K562 (cell line): ENCODE measurements around the gene CFDP1. TPM values are rescaled to one million over a fixed set of nuclear protein-coding genes. Genes with fewer than 3 reads are reported as not detected.

ENCODE experiments used
- ATAC-seq: fragments of 200-7000 bp; cut with Tn5 transposase; 3 replicates; pipeline ENCODE4 v1.9.1; 2020; ENCODE audit warnings: moderate library complexity
- BruUV-seq: library from RNA; stranded (reverse); fragments of 400-500 nt; replicated peaks from 2 replicates; lab custom pipeline; 2021; lab: Mats Ljungman, UMichigan
- CTCF ChIA-PET: fragments of 300-600 bp; formaldehyde crosslinking; extraction: SDS; loops from one replicate; lab custom pipeline; 2021; ENCODE audit warnings: low intra/inter-chr PET ratio; lab: Yijun Ruan, JAX
- POLR2A ChIA-PET: fragments of 300-600, 350-650 bp; sonication (Branson Sonifier 250); formaldehyde crosslinking; extraction: SDS; loops from one replicate; lab custom pipeline; 2021; ENCODE audit warnings: antibody characterized with exemption, inconsistent platforms; lab: Yijun Ruan, JAX
- DNase-seq, 4 experiments: peaks; one replicate each; pipeline versions ENCODE4 v3.0.0 to v3.0.0-alpha.2; 2011 to 2018; ENCODE audit warnings: low spot score in 3 of 4, mixed read lengths in 3 of 4; ENCODE audit errors: extremely low read depth in 1 of 4
- FAIRE-seq: peaks from 2 replicates; lab custom pipeline; 2011; peaks lifted over from hg19 to GRCh38; lab: Jason Lieb, UNC
- H2AFZ ChIP-seq: 2 replicates; pipeline ENCODE4 v1.6.0; 2011; ENCODE audit warnings: low read depth, low read length, control low read depth, inconsistent platforms
- H3K27ac ChIP-seq: fragments of 200-600 bp; 3 replicates; pipeline ENCODE4 v1.8.0; 2011; ENCODE audit warnings: low read depth, mild to moderate bottlenecking, control low read depth, inconsistent platforms, low read length, moderate library complexity, mixed read lengths; ENCODE audit errors: extremely low read depth
- H3K27me3 ChIP-seq, 2 experiments: fragments of 300-600 bp in 1 of 2; 2 replicates in 1 of 2; 3 replicates in 1 of 2; pipeline versions ENCODE4 v1.6.0 to v1.8.0; 2011; ENCODE audit warnings: inconsistent platforms in 2 of 2, low read length in 2 of 2, mild to moderate bottlenecking in 1 of 2, mixed read lengths in 1 of 2, moderate library complexity in 1 of 2; ENCODE audit not compliant: control insufficient read depth in 2 of 2, insufficient read depth in 2 of 2
- H3K36me3 ChIP-seq: fragments of 300-600 bp; 3 replicates; pipeline ENCODE4 v1.8.0; 2011; ENCODE audit warnings: mild to moderate bottlenecking, low read length, inconsistent platforms; ENCODE audit not compliant: control insufficient read depth, insufficient read depth
- H3K4me1 ChIP-seq, 2 experiments: fragments of 200-600 bp in 1 of 2; replicated peaks in 1 of 2; 2 replicates in 1 of 2; 3 replicates in 1 of 2; pipeline versions ENCODE4 v1.5.1 to v1.8.0; 2011; ENCODE audit warnings: inconsistent platforms in 2 of 2, low read length in 2 of 2, mild to moderate bottlenecking in 1 of 2, mixed read lengths in 1 of 2, moderate library complexity in 1 of 2; ENCODE audit not compliant: control insufficient read depth in 2 of 2, insufficient read depth in 2 of 2
- H3K4me2 ChIP-seq: 2 replicates; pipeline ENCODE4 v1.6.1; 2011; ENCODE audit warnings: low read length, control low read depth, inconsistent platforms, mixed read lengths; ENCODE audit not compliant: insufficient read depth
- H3K4me3 ChIP-seq: fragments of 200-600 bp; sonication (generic), shearing (Covaris generic); 2 replicates; pipeline ENCODE4 v1.5.1; 2016; ENCODE audit warnings: control low read depth, inconsistent platforms
- H3K79me2 ChIP-seq: fragments of 200-600 bp; 3 replicates; pipeline ENCODE4 v1.8.0; 2011; ENCODE audit warnings: low read length, inconsistent platforms; ENCODE audit not compliant: control insufficient read depth, insufficient read depth
- H3K9ac ChIP-seq, 2 experiments: 2 replicates each; pipeline versions ENCODE4 v1.6.0 to v1.6.1; 2011; ENCODE audit warnings: low read depth in 2 of 2, low read length in 2 of 2, control low read depth in 1 of 2, inconsistent platforms in 1 of 2, mild to moderate bottlenecking in 1 of 2, mixed read lengths in 1 of 2; ENCODE audit not compliant: insufficient read depth in 1 of 2
- H3K9me1 ChIP-seq: one replicate; pipeline ENCODE4 v1.6.0; 2011; ENCODE audit warnings: inconsistent platforms, mild to moderate bottlenecking, low read length, moderate library complexity; ENCODE audit not compliant: control insufficient read depth, insufficient read depth
- H3K9me3 ChIP-seq: replicated peaks from 2 replicates; pipeline ENCODE4 v1.5.1; 2011; ENCODE audit warnings: low read depth, low read length, inconsistent platforms; ENCODE audit not compliant: control insufficient read depth, insufficient read depth
- H4K20me1 ChIP-seq: replicated peaks from 2 replicates; pipeline ENCODE4 v1.6.1; 2011; ENCODE audit warnings: low read length, inconsistent platforms, mixed read lengths; ENCODE audit not compliant: control insufficient read depth, insufficient read depth
- KAT2B ChIP-seq: IDR thresholded peaks from one replicate; pipeline ENCODE4 v1.6.1; 2012; ENCODE audit warnings: low read depth, mild to moderate bottlenecking, control low read depth, inconsistent platforms, low read length, moderate library complexity
- LARP7 ChIP-seq: fragments of 450-650 bp; IDR thresholded peaks from 2 replicates; pipeline ENCODE4 v1.6.1; 2016
- MIER1 ChIP-seq: fragments of 450-650 bp; IDR thresholded peaks from 2 replicates; pipeline ENCODE4 v1.6.1; 2016; ENCODE audit warnings: antibody characterized with exemption, mild to moderate bottlenecking, low read depth
- NELFE ChIP-seq: IDR thresholded peaks from 2 replicates; pipeline ENCODE4 v1.6.1; 2011; ENCODE audit warnings: mild to moderate bottlenecking; ENCODE audit not compliant: insufficient read depth, insufficient read length
- NEUROD1 ChIP-seq: fragments of 150-350 bp; IDR thresholded peaks from 2 replicates; pipeline ENCODE4 v1.6.1; 2014; ENCODE audit warnings: borderline replicate concordance, low read length, low read depth; ENCODE audit not compliant: partially characterized antibody
- POLR2A ChIP-seq: fragments of 450-650 bp; conservative IDR thresholded peaks from 2 replicates; pipeline ENCODE4 v1.6.1; 2016
- SMARCB1 ChIP-seq: IDR thresholded peaks from 2 replicates; pipeline ENCODE4 v1.6.1; 2011; ENCODE audit warnings: improper control_type of control experiment, low read depth; ENCODE audit not compliant: insufficient read length
- ZNF274 ChIP-seq: IDR thresholded peaks from 2 replicates; pipeline ENCODE4 v1.6.1; 2011; ENCODE audit warnings: low read depth, mild to moderate bottlenecking, low read length, moderate library complexity, borderline replicate concordance
- ZNF561 ChIP-seq: fragments of 450-650 bp; formaldehyde crosslinking; conservative IDR thresholded peaks from 2 replicates; pipeline ENCODE4 v1.4.0; 2020; ENCODE audit warnings: mild to moderate bottlenecking, moderate library complexity
- ZNF717 ChIP-seq: fragments of 250-450 bp; sonication (Bioruptor Pico); IDR thresholded peaks from 2 replicates; pipeline ENCODE4 v1.5.0; 2021
- WGBS: fragments of 100-300 bp; shearing (Covaris generic); methylation state at CpG from one replicate; pipeline ENCODE4 v1.1.6; 2016; ENCODE audit warnings: low coverage, mixed read lengths; ENCODE audit not compliant: insufficient coverage; ENCODE audit errors: missing lambda C conversion rate; 5-methylcytosine and 5-hydroxymethylcytosine counted together
- in situ Hi-C: fragments of 300-500 bp; cut with MboI; formaldehyde crosslinking; loops from 4 replicates; pipeline ENCODE4 v1.15.0; 2018; ENCODE audit warnings: inconsistent platforms, mixed read lengths
- intact Hi-C: fragments of 100-400 bp; cut with micrococcal nuclease; formaldehyde crosslinking; loops from 2 replicates; pipeline ENCODE4 v1.14.2; 2022
- polyA plus RNA-seq, 8 experiments: library from polyadenylated mRNA; depleted of rRNA in 4 of 8; stranded (reverse) in 5 of 8; unstranded in 3 of 8; fragments of >200 nt; fragmentation: Nextera tagmentation in 2 of 8; fragmentation: Illumina TruSeq in 1 of 8; extraction: Ambion mirVana in 2 of 8; extraction: Trizol in 1 of 8; gene quantifications; 2 replicates each; pipeline versions ENCODE4 v1.2.1 to v1.2.3, GENCODE V29; 2011 to 2014; ENCODE audit warnings: inconsistent platforms in 1 of 8, missing spikeins in 1 of 8
- total RNA-seq, 7 experiments: library from RNA; depleted of rRNA in 6 of 7; stranded (reverse); fragments of >200 nt in 6 of 7; fragmentation: Illumina TruSeq in 2 of 7; extraction: Trizol in 2 of 7; gene quantifications; 2 replicates each; pipeline versions ENCODE4 v1.2.1 to v1.2.3, GENCODE V29; 2011 to 2021; ENCODE audit warnings: low replicate concordance in 1 of 7
- TF ChIP-seq, protein P1 (sequence below): sonication (generic); formaldehyde crosslinking; IDR thresholded peaks from 2 replicates; pipeline ENCODE4 v1.8.0; 2022; ENCODE audit warnings: mild to moderate bottlenecking, low read depth, missing genetic modification reagents
- TF ChIP-seq, protein P2 (sequence below): fragments of 250-450 bp; sonication (Bioruptor Pico); IDR thresholded peaks from 2 replicates; pipeline ENCODE4 v1.6.1; 2021; ENCODE audit warnings: mild to moderate bottlenecking
- TF ChIP-seq, protein P3 (sequence below): sonication (generic); formaldehyde crosslinking; IDR thresholded peaks from 2 replicates; pipeline ENCODE4 v1.8.0; 2023; ENCODE audit warnings: missing genetic modification reagents, mild to moderate bottlenecking, borderline replicate concordance

Gene CFDP1
- total and polyA plus RNA-seq, 9 of the 15 experiments (the other 6 are each of a cell fraction or from before 2014, with no cell fraction given): 31.5 to 78.4 (median 61.7) TPM

DNA sequence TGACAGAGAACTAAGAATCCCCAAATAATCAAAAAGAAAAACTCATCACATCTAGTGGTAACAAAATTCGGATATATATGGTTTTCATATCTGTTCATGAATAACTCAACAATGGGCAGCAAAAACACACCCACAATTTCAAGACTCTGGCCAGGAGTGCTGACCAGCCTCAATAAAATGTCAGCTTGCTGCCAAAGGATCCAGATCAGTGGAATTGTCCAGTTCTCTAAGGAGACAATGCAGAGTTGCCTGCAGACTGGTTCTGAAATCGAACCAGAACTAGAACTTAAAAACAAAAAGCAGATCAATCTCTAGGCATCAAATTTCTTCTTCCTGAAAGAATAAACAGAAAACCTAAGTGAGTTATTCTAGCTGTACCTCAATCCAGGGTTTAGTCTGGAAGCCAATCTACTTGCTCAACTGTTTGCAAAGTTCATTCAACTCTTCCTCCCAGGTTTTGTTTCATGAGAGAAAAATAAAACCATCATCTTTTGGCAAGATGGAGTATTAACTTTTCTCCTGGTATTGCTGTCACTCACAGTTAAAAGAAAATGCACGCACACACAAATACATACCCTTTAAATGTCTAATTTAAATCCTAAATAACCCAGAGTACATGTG is 61.0 kb downstream of the CFDP1 start:
- 58% methylated on average over 3 of the region's 3 CpGs for WGBS
- no peaks in the 10 kb centered on the region for H3K4me1 ChIP-seq
- no peaks in the 10 kb centered on the region for H3K27me3 ChIP-seq
- no peak overlapping the region for H3K9ac ChIP-seq
- no peaks in the 10 kb centered on the region for H4K20me1 ChIP-seq
- CTCF ChIA-PET: no interaction called here
- H2AFZ ChIP-seq: no peak overlapping the region
- DNase-seq (no peak), FAIRE-seq (peak; percentile 42), ATAC-seq (no peak)
- H3K79me2 ChIP-seq: no peaks in the 10 kb centered on the region
- intact Hi-C loops (no loop called here), in situ Hi-C loops (no loop called here)
- H3K4me3 ChIP-seq: no peak overlapping the region
- H3K9me3 ChIP-seq: no peaks in the 10 kb centered on the region
- no peak overlapping the region for H3K27ac ChIP-seq
- H3K4me2 ChIP-seq: no peak overlapping the region
- no TSS peak for BruUV-seq
- H3K9me1 ChIP-seq: no peaks in the 10 kb centered on the region
- POLR2A ChIA-PET: interaction anchor here (0.7 to 1.0 kb wide), 3 partner anchors 10 to 119 kb away, joined by 3 to 4 read pairs (median 3); no protein-coding TSS in a partner anchor
- H3K36me3 ChIP-seq: peaks cover 8% of the 10 kb centered on the region; the same call in 2 of the 3 replicates
- TF ChIP-seq ZNF717 (CRISPR knock-in tag) (no peak), NEUROD1 (no peak), NELFE (no peak), KAT2B (no peak), ZNF561 (CRISPR knock-in tag) (no peak), SMARCB1 (no peak), POLR2A (no peak), LARP7 (no peak), MIER1 (no peak), ZNF274 (no peak)
- TF ChIP-seq, protein P1, sequence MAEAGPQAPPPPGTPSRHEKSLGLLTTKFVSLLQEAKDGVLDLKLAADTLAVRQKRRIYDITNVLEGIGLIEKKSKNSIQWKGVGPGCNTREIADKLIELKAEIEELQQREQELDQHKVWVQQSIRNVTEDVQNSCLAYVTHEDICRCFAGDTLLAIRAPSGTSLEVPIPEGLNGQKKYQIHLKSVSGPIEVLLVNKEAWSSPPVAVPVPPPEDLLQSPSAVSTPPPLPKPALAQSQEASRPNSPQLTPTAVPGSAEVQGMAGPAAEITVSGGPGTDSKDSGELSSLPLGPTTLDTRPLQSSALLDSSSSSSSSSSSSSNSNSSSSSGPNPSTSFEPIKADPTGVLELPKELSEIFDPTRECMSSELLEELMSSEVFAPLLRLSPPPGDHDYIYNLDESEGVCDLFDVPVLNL (CRISPR knock-in tag): no peak
- TF ChIP-seq, protein P2, sequence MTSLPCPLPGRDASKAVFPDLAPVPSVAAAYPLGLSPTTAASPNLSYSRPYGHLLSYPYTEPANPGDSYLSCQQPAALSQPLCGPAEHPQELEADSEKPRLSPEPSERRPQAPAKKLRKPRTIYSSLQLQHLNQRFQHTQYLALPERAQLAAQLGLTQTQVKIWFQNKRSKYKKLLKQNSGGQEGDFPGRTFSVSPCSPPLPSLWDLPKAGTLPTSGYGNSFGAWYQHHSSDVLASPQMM (CRISPR knock-in tag): no peak
- TF ChIP-seq, protein P3, sequence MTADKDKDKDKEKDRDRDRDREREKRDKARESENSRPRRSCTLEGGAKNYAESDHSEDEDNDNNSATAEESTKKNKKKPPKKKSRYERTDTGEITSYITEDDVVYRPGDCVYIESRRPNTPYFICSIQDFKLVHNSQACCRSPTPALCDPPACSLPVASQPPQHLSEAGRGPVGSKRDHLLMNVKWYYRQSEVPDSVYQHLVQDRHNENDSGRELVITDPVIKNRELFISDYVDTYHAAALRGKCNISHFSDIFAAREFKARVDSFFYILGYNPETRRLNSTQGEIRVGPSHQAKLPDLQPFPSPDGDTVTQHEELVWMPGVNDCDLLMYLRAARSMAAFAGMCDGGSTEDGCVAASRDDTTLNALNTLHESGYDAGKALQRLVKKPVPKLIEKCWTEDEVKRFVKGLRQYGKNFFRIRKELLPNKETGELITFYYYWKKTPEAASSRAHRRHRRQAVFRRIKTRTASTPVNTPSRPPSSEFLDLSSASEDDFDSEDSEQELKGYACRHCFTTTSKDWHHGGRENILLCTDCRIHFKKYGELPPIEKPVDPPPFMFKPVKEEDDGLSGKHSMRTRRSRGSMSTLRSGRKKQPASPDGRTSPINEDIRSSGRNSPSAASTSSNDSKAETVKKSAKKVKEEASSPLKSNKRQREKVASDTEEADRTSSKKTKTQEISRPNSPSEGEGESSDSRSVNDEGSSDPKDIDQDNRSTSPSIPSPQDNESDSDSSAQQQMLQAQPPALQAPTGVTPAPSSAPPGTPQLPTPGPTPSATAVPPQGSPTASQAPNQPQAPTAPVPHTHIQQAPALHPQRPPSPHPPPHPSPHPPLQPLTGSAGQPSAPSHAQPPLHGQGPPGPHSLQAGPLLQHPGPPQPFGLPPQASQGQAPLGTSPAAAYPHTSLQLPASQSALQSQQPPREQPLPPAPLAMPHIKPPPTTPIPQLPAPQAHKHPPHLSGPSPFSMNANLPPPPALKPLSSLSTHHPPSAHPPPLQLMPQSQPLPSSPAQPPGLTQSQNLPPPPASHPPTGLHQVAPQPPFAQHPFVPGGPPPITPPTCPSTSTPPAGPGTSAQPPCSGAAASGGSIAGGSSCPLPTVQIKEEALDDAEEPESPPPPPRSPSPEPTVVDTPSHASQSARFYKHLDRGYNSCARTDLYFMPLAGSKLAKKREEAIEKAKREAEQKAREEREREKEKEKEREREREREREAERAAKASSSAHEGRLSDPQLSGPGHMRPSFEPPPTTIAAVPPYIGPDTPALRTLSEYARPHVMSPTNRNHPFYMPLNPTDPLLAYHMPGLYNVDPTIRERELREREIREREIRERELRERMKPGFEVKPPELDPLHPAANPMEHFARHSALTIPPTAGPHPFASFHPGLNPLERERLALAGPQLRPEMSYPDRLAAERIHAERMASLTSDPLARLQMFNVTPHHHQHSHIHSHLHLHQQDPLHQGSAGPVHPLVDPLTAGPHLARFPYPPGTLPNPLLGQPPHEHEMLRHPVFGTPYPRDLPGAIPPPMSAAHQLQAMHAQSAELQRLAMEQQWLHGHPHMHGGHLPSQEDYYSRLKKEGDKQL (CRISPR knock-in tag): no peak
